ENCODE data around the gene ANO8. TPM values are rescaled to one million over a fixed set of nuclear protein-coding genes. Genes with fewer than 3 reads are reported as not detected.
A peak's percentile ranks its signal among the peaks of the same experiment; 100 is the strongest.

The ANO8 gene
- total and polyA plus RNA-seq, 2 of the 8 experiments (the other 6 are each of a cell fraction or from before 2014, with no cell fraction given) = 9.5 to 20.7 TPM

- no peak overlapping the region for H4K91ac ChIP-seq (replicated peaks; ENCODE audit: insufficient read length, low read length)
- H4K8ac ChIP-seq (ENCODE audit: extremely low read depth, insufficient read depth, low read length) = no peak overlapping the region
- no peak overlapping the region for H4K5ac ChIP-seq (ENCODE audit: insufficient read length, low read depth, low read length)
- H3K4me1 ChIP-seq (replicated peaks in 1 of 4; ENCODE audit: control insufficient read depth in 3 of 4, insufficient read depth in 4 of 4, low read length in 3 of 4) = peaks cover 0 to 3% (median under 1%) of the 10 kb centered on the region in 4 experiments; a peak in 3 of 7 replicates
- no peak overlapping the region for H2BK15ac ChIP-seq (ENCODE audit: low read length)
- FAIRE-seq (no peak), DNase-seq (ENCODE audit: low read depth in 1 of 2, low spot score in 2 of 2) (no peak)
- no peak overlapping the region for H2BK120ac ChIP-seq (replicated peaks; ENCODE audit: low read depth, low read length)
- no peak overlapping the region for H3K4me2 ChIP-seq (ENCODE audit: insufficient read depth in 1 of 2, low read depth in 2 of 2, low read length in 2 of 2)
- H3K9ac ChIP-seq (replicated peaks in 1 of 4; ENCODE audit: extremely low read depth in 1 of 4, low read depth in 3 of 4, low read length in 3 of 4) = no peak overlapping the region
- no peak overlapping the region for H3K18ac ChIP-seq (ENCODE audit: extremely low read depth, low read length)
- H2AFZ ChIP-seq (ENCODE audit: low read length) = no peak overlapping the region
- H3K56ac ChIP-seq (replicated peaks; ENCODE audit: insufficient read length, low read depth, low read length) = no peak overlapping the region
- no peak overlapping the region for H3K14ac ChIP-seq (ENCODE audit: insufficient read length)
- ChIA-PET POLR2A (ENCODE audit: partially characterized antibody) (interaction anchor here (0.7 to 1.8 kb wide), 3 partner anchors 19 to 86 kb away, joined by 3 read pairs; partner anchors contain the start of gene BABAM1), CTCF (ENCODE audit: partially characterized antibody) (interaction anchor here (1.0 to 5.6 kb wide), 4 partner anchors 21 to 105 kb away, joined by 3 to 28 read pairs (median 4); partner anchors contain the start of genes USE1 and USHBP1)
- 0 out of 2 replicates have a peak overlapping the region, but pooled peaks have one; percentile 17 for H2BK12ac ChIP-seq (ENCODE audit: low read depth, low read length)
- peaks cover 0 to 1% of the 10 kb centered on the region in 2 experiments for H4K20me1 ChIP-seq (replicated peaks in 1 of 2; ENCODE audit: control insufficient read depth in 1 of 2, insufficient read depth in 2 of 2, low read length in 2 of 2)
- H3K23me2 ChIP-seq (ENCODE audit: low read depth, low read length) = no peaks in the 10 kb centered on the region; the same call in 1 of the 2 replicates
- H3K4ac ChIP-seq (replicated peaks; ENCODE audit: insufficient read length, low read depth, low read length) = no peak overlapping the region
- H2BK5ac ChIP-seq (ENCODE audit: low read depth, low read length) = no peak overlapping the region
- H3K4me3 ChIP-seq (ENCODE audit: extremely low read depth in 1 of 4, insufficient read depth in 2 of 4, low read depth in 3 of 4, low read length in 4 of 4) = no peak overlapping the region
- H2BK20ac ChIP-seq (ENCODE audit: low read length) = no peak overlapping the region
- peaks cover 0 to 3% (median 0%) of the 10 kb centered on the region in 4 experiments; a peak in 3 of 7 replicates for H3K27me3 ChIP-seq (replicated peaks in 1 of 4; ENCODE audit: control insufficient read depth in 3 of 4, extremely low read depth in 1 of 4, insufficient read depth in 3 of 4, low read length in 3 of 4)
- H3K36me3 ChIP-seq (ENCODE audit: control insufficient read depth in 2 of 4, insufficient read depth in 4 of 4, low read length in 3 of 4) = no peaks in the 10 kb centered on the region
- TF ChIP-seq CREB1 (IDR thresholded peaks at IDR 0.05) = no peak
- TF ChIP-seq PHF8 (conservative IDR thresholded peaks at IDR 0.05; ENCODE audit: low read depth, low read length) = no peak
- TF ChIP-seq CHD2 (IDR thresholded peaks at IDR 0.05; ENCODE audit: low read length) = no peak
- 93% methylated on average over 18 of the region's 18 CpGs; no CpG with 5 or more reads in 1 of the 2 experiments for WGBS, 2 experiments (ENCODE audit: extremely low coverage in 1 of 2, insufficient coverage in 1 of 2, insufficient read length in 1 of 2, insufficient replicate concordance in 2 of 2, low coverage in 1 of 2, low lambda C conversion rate in 2 of 2, missing lambda C conversion rate in 1 of 2)
- H3K27ac ChIP-seq (ENCODE audit: low read depth, low read length) = no peak overlapping the region
- H2AK5ac ChIP-seq (ENCODE audit: low read depth, low read length) = no peak overlapping the region
- no peaks in the 10 kb centered on the region for H3K79me2 ChIP-seq (ENCODE audit: control insufficient read depth in 1 of 2, insufficient read depth in 2 of 2, low read length in 2 of 2)
- H3K9me3 ChIP-seq (ENCODE audit: insufficient read depth in 2 of 2, low read depth in 1 of 2, low read length in 1 of 2) = peaks cover 0 to 6% of the 10 kb centered on the region in 2 experiments; a peak in 1 of 4 replicates
- H3K23ac ChIP-seq (ENCODE audit: insufficient read length) = no peak overlapping the region
- no peaks in the 10 kb centered on the region; the same call in 1 of the 2 replicates for H3K79me1 ChIP-seq (ENCODE audit: low read depth, low read length)
Observed at GRCh38 chr19:17285415-17286135, 49.1 kb downstream of the ANO8 start.

All from H1 (cell line).